Ovary (tissue), 3 donors: ENCODE measurements around the gene PRR35.

Experiments used
- CTCF ChIP-seq, 3 donors: fragments of 450-650 bp in 2 of 3; fragments of 200-600 bp in 1 of 3; IDR thresholded peaks; one replicate each; pipeline versions ENCODE4 v1.5.1 to v1.8.0; 2016 to 2022; ENCODE audit warnings: antibody characterized with exemption in 3 of 3, mild to moderate bottlenecking in 1 of 3
- EP300 ChIP-seq: sonication (generic); formaldehyde crosslinking; IDR thresholded peaks from one replicate; pipeline ENCODE4 v1.6.1; 2017; ENCODE audit warnings: antibody characterized with exemption
- POLR2A ChIP-seq: fragments of 450-650 bp; IDR thresholded peaks from one replicate; pipeline ENCODE4 v1.6.1; 2017; ENCODE audit warnings: antibody characterized with exemption, mild to moderate bottlenecking, moderate library complexity
- donor health status: DM: no; HTN: no; CAD: no.

- TF ChIP-seq CTCF (IDR thresholded peaks at IDR 0.05) (no peak), EP300 (no peak), POLR2A (no peak)
These were observed 2.1 kb downstream of the PRR35 start for GRCh38 chr16:561957-562938.
